ENCODE results near the gene LNP1. TPM values are rescaled to one million over a fixed set of nuclear protein-coding genes. Genes with fewer than 3 reads are reported as not detected.

The LNP1 gene
- total RNA-seq, 2 experiments from 2014 or later: 2.3 to 2.6 TPM

DNA sequence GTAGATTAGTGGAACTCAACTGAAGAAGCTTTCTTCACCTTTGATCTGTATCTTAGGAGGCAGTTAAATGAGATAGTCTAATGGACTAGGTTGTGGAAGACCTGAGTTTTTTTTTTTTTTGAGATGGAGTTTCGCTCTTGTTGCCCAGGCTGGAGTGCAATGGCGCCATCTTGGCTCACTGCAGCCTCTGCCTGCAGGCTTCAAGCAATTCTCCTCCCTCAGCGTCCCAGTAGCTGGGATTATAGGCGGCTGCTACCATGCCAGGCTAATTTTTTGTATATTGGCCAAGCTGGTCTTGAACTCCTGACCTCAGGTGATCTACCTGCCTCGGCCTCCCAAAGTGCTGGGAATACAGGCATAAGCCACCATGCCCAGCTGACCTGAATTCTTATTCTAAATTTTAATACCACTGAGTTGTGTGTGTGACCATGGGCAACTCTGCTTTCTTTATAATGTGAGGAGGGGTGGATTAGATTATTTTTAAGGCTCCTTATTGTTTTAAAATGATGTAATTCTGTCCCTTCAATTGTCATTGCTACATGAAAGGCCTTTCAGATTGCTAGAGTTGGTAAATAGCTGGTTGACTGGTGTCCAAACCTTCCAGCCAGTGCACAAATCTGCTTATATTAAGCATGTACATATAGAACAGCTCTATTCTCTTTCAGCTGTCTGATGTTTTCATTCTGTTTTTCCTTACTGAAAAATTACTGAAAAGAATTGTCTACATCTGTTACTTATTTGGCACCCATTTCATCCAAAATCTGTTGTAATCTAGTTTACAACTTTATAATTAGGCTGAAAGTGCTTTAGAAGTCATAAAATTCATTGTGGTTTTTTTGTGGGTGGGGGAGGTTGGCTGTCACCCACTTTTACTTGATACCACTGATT is 2.3 kb downstream of the LNP1 start:
- CTCF ChIA-PET: no interaction called here
- ATAC-seq: no peak
- Mint-ChIP-seq H3K27me3 (no peaks in the 10 kb centered on the region), H3K9me3 (ENCODE audit: low read depth) (peaks cover 13% of the 10 kb centered on the region), H3K27ac (no peak overlapping the region), H3K36me3 (peaks cover 33% of the 10 kb centered on the region), H3K4me1 (peaks cover 44% of the 10 kb centered on the region), H3K4me3 (peak overlapping the region; percentile 85)
- DNase-seq: no peak

GRCh38 chr3:100404250-100404548 is 2.9 kb downstream of the LNP1 start:
- no peak overlapping the region for H3K4me3 Mint-ChIP-seq
- peaks cover 13% of the 10 kb centered on the region for H3K9me3 Mint-ChIP-seq (ENCODE audit: low read depth)
- CTCF ChIA-PET: interaction anchor here (0.8 kb wide), 1 partner anchor 59 kb away, joined by 3 read pairs; no protein-coding TSS in a partner anchor
- peaks cover 38% of the 10 kb centered on the region for H3K4me1 Mint-ChIP-seq
- H3K27me3 Mint-ChIP-seq: no peaks in the 10 kb centered on the region
- H3K36me3 Mint-ChIP-seq: peaks cover 34% of the 10 kb centered on the region
- ATAC-seq (no peak), DNase-seq (no peak)
- H3K27ac Mint-ChIP-seq: no peak overlapping the region

DNA sequence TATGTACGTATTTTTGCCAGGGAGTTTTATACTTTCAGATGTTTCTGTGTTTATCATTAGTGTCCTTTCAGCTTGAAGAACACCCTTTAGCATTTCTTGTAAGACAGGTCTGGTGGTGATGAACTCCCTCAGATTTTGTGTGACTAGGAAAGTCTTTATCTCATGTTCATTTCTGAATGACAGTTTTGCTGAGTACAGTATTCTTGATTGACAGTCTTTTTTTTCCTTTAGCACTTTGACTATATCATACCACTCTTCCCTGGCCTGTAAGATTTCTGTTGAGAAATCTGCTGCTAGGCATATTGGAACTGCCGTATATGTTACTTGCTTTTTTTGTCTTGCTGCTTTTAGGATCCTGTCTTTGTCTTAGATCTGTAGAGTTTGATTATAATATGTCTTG is 5.8 kb downstream of the LNP1 start:
- Mint-ChIP-seq H3K36me3 (peaks cover 43% of the 10 kb centered on the region), H3K27ac (no peak overlapping the region), H3K27me3 (no peaks in the 10 kb centered on the region), H3K4me3 (no peak overlapping the region), H3K9me3 (ENCODE audit: low read depth) (peaks cover 16% of the 10 kb centered on the region), H3K4me1 (peaks cover 26% of the 10 kb centered on the region)
- DNase-seq (no peak), ATAC-seq (no peak)
- CTCF ChIA-PET: no interaction called here

GRCh38 chr3:100407977-100408532 is 6.7 kb downstream of the LNP1 start:
- DNase-seq: no peak
- no peak for ATAC-seq
- Mint-ChIP-seq H3K27me3 (no peaks in the 10 kb centered on the region), H3K4me1 (peaks cover 24% of the 10 kb centered on the region), H3K36me3 (peaks cover 47% of the 10 kb centered on the region), H3K4me3 (no peak overlapping the region), H3K9me3 (ENCODE audit: low read depth) (peaks cover 16% of the 10 kb centered on the region), H3K27ac (no peak overlapping the region)
- CTCF ChIA-PET: no interaction called here

DNA sequence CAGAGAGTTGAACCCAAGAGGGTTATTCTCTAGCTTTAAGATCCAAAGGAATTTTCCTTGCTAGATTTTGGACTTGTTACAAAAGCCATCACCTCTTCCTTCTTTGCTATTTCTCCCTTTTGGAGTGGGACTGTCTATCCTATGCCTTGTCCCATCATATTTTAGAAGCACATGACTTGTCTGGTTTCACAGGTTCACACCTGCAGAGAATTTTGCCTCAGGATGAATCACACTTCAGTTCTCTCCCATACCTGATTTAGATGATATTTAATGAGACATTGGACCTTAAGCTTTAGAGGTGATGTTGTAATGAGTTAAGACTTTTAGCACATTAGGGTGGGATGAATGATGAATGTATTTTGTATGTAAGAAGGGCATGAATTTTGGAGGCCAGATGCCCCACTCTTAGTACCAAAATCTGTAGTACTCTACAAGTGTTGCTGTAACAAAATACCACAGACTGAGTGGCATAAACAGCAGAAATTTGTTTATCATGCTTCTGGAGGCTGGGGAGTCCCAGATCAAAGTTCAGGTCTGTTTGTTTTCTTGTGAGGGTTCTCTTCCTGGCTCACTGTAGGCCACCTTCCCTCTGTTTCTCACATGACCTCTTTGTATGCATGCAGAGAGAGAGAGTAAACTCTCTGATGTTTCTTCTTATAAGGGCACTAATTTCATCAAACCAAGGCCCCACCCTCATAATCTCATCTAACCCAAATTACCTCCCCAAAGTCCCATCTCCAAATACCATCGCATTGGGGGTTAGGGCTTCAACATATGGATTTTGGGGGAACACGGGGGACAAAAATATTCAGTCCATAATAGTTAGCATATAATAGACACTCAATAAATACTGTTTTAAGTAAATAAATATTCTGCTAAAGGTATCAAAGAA is 10.0 kb downstream of the LNP1 start:
- CTCF ChIA-PET: no interaction called here
- H3K4me3 Mint-ChIP-seq: no peak overlapping the region
- no peak overlapping the region for H3K27ac Mint-ChIP-seq
- DNase-seq (no peak), ATAC-seq (no peak)
- H3K27me3 Mint-ChIP-seq: no peaks in the 10 kb centered on the region
- H3K9me3 Mint-ChIP-seq (ENCODE audit: low read depth): peaks cover 13% of the 10 kb centered on the region
- H3K36me3 Mint-ChIP-seq: peaks cover 40% of the 10 kb centered on the region
- peaks cover 10% of the 10 kb centered on the region for H3K4me1 Mint-ChIP-seq

- H3K36me3 Mint-ChIP-seq: peaks cover 30% of the 10 kb centered on the region
- no peak overlapping the region for H3K4me3 Mint-ChIP-seq
- H3K27ac Mint-ChIP-seq: no peak overlapping the region
- CTCF ChIA-PET: no interaction called here
- no peaks in the 10 kb centered on the region for H3K27me3 Mint-ChIP-seq
- peaks cover 4% of the 10 kb centered on the region for H3K9me3 Mint-ChIP-seq (ENCODE audit: low read depth)
- DNase-seq (no peak), ATAC-seq (no peak)
- H3K4me1 Mint-ChIP-seq: peaks cover 10% of the 10 kb centered on the region
Observed at GRCh38 chr3:100412912-100413590, 11.7 kb downstream of the LNP1 start.

DNA sequence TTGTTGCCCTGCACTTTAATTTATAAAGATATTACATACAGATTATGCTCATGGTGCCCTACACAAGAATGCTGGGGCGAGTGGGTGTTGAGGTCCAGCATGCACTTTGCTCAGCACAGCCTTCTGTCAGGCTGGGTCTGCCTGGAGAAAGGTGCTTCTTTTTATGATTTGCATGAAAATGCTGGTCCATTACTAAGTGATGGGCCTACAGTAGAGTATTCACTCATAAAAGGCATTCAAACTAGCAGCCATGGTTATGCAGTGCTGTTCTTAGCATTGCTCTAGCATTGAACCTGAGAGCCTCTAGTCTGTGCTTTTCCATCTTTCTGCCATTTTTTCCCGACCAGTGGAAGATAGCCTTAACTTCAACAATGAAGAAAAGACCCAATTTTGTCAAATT is 12.3 kb downstream of the LNP1 start:
- ATAC-seq (no peak), DNase-seq (no peak)
- Mint-ChIP-seq H3K27ac (no peak overlapping the region), H3K4me3 (no peak overlapping the region), H3K4me1 (peaks cover 10% of the 10 kb centered on the region), H3K9me3 (ENCODE audit: low read depth) (peaks cover 3% of the 10 kb centered on the region), H3K27me3 (no peaks in the 10 kb centered on the region), H3K36me3 (peaks cover 26% of the 10 kb centered on the region)
- CTCF ChIA-PET: no interaction called here

GRCh38 chr3:100416176-100416575 is 14.8 kb downstream of the LNP1 start:
- Mint-ChIP-seq H3K27ac (no peak overlapping the region), H3K4me3 (no peak overlapping the region), H3K36me3 (peaks cover 15% of the 10 kb centered on the region), H3K9me3 (ENCODE audit: low read depth) (peaks cover 1% of the 10 kb centered on the region), H3K4me1 (peaks cover 10% of the 10 kb centered on the region), H3K27me3 (no peaks in the 10 kb centered on the region)
- DNase-seq: no peak
- ATAC-seq: no peak
- CTCF ChIA-PET: no interaction called here

DNA sequence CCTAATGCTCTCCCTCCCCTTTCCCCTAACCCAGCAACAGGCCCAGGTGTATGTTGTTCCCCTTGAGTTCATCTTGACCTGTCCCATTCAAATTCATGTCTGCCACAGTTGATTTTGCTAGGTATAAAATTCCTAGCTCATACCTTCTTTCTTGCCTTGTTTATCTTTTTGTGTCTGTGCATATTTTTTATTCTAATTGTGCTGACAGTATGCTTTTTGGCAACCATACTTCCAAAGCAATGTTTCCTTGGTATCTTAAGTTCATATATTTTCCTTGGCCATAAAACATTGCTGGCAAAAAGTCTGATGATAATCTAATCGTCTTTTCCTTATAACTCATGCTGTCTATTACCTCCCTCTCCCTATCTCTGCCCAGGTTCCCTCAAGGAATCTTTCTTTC is 15.5 kb downstream of the LNP1 start:
- H3K9me3 Mint-ChIP-seq (ENCODE audit: low read depth): no peaks in the 10 kb centered on the region
- CTCF ChIA-PET: no interaction called here
- no peak overlapping the region for H3K27ac Mint-ChIP-seq
- H3K27me3 Mint-ChIP-seq: no peaks in the 10 kb centered on the region
- H3K4me1 Mint-ChIP-seq: peaks cover 10% of the 10 kb centered on the region
- ATAC-seq (no peak), DNase-seq (no peak)
- no peak overlapping the region for H3K4me3 Mint-ChIP-seq
- H3K36me3 Mint-ChIP-seq: peaks cover 12% of the 10 kb centered on the region

DNA sequence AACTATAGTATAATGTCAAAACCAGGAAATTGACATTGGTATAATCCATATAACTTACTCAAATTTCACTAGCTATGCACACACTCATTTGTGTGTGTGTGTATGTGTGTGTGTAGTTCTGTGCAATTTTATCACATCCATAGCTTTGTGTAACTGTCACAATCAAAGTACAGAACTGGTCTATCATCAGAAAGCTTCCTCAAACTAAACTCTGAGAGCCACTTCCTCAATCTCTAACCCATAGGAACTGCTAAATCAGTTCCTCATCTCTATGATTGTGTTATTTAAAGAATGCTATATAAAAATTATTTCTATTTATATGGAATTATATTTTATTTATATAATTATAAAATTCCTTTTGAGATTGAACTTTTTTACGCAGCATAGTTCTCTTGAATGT is 18.1 kb downstream of the LNP1 start:
- DNase-seq: no peak
- H3K4me3 Mint-ChIP-seq: no peak overlapping the region
- no peak overlapping the region for H3K27ac Mint-ChIP-seq
- H3K4me1 Mint-ChIP-seq: no peaks in the 10 kb centered on the region
- no peaks in the 10 kb centered on the region for H3K36me3 Mint-ChIP-seq
- H3K27me3 Mint-ChIP-seq: no peaks in the 10 kb centered on the region
- H3K9me3 Mint-ChIP-seq (ENCODE audit: low read depth): no peaks in the 10 kb centered on the region
- ATAC-seq: no peak
- CTCF ChIA-PET: no interaction called here

DNA sequence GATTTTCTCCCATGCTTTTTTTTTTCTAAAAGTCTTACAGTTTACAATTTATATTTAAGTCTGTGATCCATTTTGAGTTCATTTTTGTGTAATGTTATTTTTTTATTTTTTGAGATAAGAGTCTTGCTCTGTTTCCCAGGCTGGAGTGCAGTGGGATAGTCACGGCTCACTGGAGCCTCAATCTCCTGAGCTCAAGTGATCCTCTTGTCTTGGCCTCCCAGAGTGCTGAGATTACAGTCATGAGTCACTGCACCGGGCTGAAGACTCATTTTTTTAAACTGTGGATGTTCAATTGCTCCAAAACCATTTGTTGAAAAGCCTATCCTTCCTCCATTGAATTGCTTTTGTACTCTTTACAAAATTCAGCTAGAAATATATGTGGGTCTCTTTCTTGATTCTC is 19.5 kb downstream of the LNP1 start:
- Mint-ChIP-seq H3K27me3 (peaks cover 6% of the 10 kb centered on the region), H3K4me1 (no peaks in the 10 kb centered on the region), H3K9me3 (ENCODE audit: low read depth) (no peaks in the 10 kb centered on the region), H3K4me3 (no peak overlapping the region), H3K27ac (no peak overlapping the region), H3K36me3 (no peaks in the 10 kb centered on the region)
- no peak for ATAC-seq
- CTCF ChIA-PET: no interaction called here
- no peak for DNase-seq

GRCh38 chr3:100423611-100424010 is 22.3 kb downstream of the LNP1 start:
- Mint-ChIP-seq H3K27me3 (peaks cover 6% of the 10 kb centered on the region), H3K27ac (no peak overlapping the region), H3K9me3 (ENCODE audit: low read depth) (no peaks in the 10 kb centered on the region), H3K4me1 (no peaks in the 10 kb centered on the region), H3K4me3 (no peak overlapping the region), H3K36me3 (no peaks in the 10 kb centered on the region)
- ATAC-seq (no peak), DNase-seq (no peak)
- CTCF ChIA-PET: no interaction called here

DNA sequence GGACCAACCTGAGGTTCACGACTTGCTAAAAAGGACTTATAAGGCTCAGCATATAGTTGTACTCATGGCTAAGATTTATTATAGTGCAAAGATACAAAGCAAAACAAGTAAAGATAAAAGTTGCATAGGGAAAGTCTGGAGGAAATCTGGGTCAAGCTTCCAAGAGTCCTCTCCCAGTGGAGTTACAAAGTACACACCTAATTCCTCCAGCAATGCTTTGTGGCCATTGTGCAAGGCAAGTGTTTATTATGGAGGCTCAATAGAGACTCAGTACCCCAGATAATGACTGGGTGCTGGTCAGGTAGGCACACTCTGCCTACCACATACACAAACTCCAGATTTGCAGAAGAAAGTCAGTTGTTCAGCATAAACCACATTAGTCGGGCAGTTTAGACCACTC is 22.9 kb downstream of the LNP1 start:
- H3K27ac Mint-ChIP-seq: no peak overlapping the region
- H3K4me3 Mint-ChIP-seq: no peak overlapping the region
- ATAC-seq (no peak), DNase-seq (no peak)
- peaks cover 6% of the 10 kb centered on the region for H3K27me3 Mint-ChIP-seq
- CTCF ChIA-PET: no interaction called here
- no peaks in the 10 kb centered on the region for H3K36me3 Mint-ChIP-seq
- no peaks in the 10 kb centered on the region for H3K9me3 Mint-ChIP-seq (ENCODE audit: low read depth)
- H3K4me1 Mint-ChIP-seq: no peaks in the 10 kb centered on the region
